Glutamatergic neuron (in vitro differentiated cells): ENCODE data around the gene SMC4. TPM values are rescaled to one million over a fixed set of nuclear protein-coding genes. Genes with fewer than 3 reads are reported as not detected.
A peak's percentile ranks its signal among the peaks of the same experiment; 100 is the strongest.
"Not testable (repeated sequence)": the region's sequence is repeated elsewhere in the genome, so short reads cannot be mapped to it uniquely, and the experiment has no call there.

Experiments used
- DNase-seq: peaks from one replicate; pipeline ENCODE4 v3.0.0; 2022
- H3K27ac Mint-ChIP-seq: one replicate; pipeline ENCODE4 v1.8.0; 2020; ENCODE audit warnings: mild to moderate bottlenecking, mixed read lengths, inconsistent platforms; ENCODE audit not compliant: unreplicated experiment
- H3K27me3 Mint-ChIP-seq: one replicate; pipeline ENCODE4 v1.8.0; 2020; ENCODE audit warnings: mild to moderate bottlenecking, moderate library complexity, mixed read lengths, inconsistent platforms; ENCODE audit not compliant: unreplicated experiment
- H3K36me3 Mint-ChIP-seq: one replicate; pipeline ENCODE4 v1.8.0; 2020; ENCODE audit warnings: mild to moderate bottlenecking, mixed read lengths, inconsistent platforms; ENCODE audit not compliant: unreplicated experiment
- H3K4me1 Mint-ChIP-seq: one replicate; pipeline ENCODE4 v1.8.0; 2020; ENCODE audit warnings: mild to moderate bottlenecking, low read depth, mixed read lengths, inconsistent platforms; ENCODE audit not compliant: unreplicated experiment
- H3K4me3 Mint-ChIP-seq: one replicate; pipeline ENCODE4 v1.8.0; 2020; ENCODE audit warnings: mild to moderate bottlenecking, mixed read lengths, inconsistent platforms; ENCODE audit not compliant: unreplicated experiment
- H3K9me3 Mint-ChIP-seq: one replicate; pipeline ENCODE4 v1.8.0; 2020; ENCODE audit warnings: mild to moderate bottlenecking, moderate library complexity, mixed read lengths, inconsistent platforms; ENCODE audit not compliant: unreplicated experiment
- long read RNA-seq: library from polyadenylated mRNA; unstranded; transcript quantifications from one replicate; pipeline ENCODE4 v2.0.0, GENCODE V29; 2020; ENCODE audit not compliant: unreplicated experiment
- total RNA-seq: library from RNA; stranded (reverse); fragmentation: NEBNext Ultra II Directional; extraction: Animal tissue kit (Norgen Biotek cat#: 25700); gene quantifications from one replicate; pipeline ENCODE4 v1.2.1, GENCODE V29; 2021; ENCODE audit not compliant: unreplicated experiment
- TF ChIP-seq, protein P1 (sequence below): fragments of 200-600 bp; sonication (generic); IDR thresholded peaks from one replicate; pipeline ENCODE4 v1.5.0; 2021; ENCODE audit not compliant: partially characterized antibody, unreplicated experiment

Gene SMC4
- 34.0 TPM for total RNA-seq
- long read RNA-seq, partial matches to known transcripts: 17 of 22 reads
- long read RNA-seq, other reads (novel, unspliced or antisense): 5 of 22 reads

DNA sequence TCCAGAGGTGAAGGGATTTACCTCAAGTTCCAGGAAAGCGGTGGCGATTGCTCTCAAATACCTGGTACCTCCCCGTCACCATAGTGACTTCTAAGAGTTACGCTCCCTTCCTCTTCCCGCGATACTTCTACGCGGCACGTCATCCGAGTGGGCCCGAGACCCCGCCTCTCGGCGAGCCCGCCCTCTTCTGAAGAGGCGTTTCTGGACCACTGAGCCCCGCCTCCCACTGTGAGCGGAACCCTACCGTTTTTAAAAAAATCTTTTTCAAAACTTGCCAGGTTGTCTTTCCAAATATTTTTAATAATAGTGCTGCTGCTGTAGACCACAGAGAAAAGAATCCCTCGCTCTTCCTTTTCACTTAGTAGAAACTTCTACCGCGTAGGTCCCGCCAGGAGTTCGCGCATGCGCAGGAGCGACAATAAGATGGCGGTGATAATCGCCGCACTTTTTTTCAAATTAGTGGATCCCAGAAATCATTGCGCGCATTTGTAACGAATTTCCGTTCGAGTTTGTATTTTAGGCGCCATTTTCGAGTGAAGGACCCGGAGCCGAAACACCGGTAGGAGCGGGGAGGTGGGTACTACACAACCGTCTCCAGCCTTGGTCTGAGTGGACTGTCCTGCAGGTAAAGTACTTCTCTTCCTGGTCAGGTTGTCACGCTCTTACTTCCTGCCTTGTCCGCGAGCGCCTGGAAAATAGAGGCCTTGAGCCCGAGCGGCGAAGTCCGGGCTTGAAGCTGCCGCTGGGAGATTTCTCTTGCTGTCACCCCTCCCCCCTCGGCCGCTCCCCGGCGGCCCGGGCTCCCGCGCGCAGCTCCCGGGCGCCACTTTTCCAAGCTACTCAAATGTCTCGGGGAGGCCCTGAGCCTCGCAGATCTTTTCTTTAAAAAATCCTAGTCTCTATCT is at the start of gene SMC4, which contains the start of gene IFT80:
SMC4 (plus strand) TSS at position 526 of the 905 bp plus-strand sequence. CDS start 1,177 bp downstream, outside the sequence.
IFT80 (minus strand) TSS at position 101 of the 905 bp plus-strand sequence. CDS start 14,625 bp downstream, outside the sequence.
- DNase-seq: peak; percentile 95
- peaks cover 5% of the 10 kb centered on the region for H3K27me3 Mint-ChIP-seq
- peaks cover 16% of the 10 kb centered on the region for H3K4me1 Mint-ChIP-seq
- TF ChIP-seq, protein P1, sequence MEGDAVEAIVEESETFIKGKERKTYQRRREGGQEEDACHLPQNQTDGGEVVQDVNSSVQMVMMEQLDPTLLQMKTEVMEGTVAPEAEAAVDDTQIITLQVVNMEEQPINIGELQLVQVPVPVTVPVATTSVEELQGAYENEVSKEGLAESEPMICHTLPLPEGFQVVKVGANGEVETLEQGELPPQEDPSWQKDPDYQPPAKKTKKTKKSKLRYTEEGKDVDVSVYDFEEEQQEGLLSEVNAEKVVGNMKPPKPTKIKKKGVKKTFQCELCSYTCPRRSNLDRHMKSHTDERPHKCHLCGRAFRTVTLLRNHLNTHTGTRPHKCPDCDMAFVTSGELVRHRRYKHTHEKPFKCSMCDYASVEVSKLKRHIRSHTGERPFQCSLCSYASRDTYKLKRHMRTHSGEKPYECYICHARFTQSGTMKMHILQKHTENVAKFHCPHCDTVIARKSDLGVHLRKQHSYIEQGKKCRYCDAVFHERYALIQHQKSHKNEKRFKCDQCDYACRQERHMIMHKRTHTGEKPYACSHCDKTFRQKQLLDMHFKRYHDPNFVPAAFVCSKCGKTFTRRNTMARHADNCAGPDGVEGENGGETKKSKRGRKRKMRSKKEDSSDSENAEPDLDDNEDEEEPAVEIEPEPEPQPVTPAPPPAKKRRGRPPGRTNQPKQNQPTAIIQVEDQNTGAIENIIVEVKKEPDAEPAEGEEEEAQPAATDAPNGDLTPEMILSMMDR: no peak
- peaks cover 14% of the 10 kb centered on the region for H3K9me3 Mint-ChIP-seq
- no peaks in the 10 kb centered on the region for H3K36me3 Mint-ChIP-seq
- peak within 1 kb of the TSS; percentile 98 for H3K4me3 Mint-ChIP-seq
- H3K27ac Mint-ChIP-seq: peak within 1 kb of the TSS; percentile 86

DNA sequence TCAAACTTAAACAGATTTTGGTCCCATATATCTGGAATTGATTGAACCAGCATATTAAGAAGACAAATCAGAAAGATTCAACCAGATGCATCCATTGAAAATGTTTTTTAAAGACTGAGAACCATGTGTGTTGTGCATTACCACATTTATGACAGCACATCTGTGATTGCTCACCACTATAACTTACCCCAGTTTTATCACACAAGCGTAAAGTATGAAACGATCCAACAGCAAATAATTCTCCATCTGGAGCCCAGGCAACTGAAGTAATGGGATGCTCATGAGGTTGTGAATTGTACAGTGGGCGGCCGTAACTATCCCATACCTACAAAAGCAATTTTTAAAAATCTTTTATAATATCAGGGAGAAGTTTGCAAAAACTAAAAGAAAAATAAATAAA is 43.6 kb upstream of the SMC4 start:
- TF ChIP-seq, protein P1: no peak
- Mint-ChIP-seq H3K9me3 (no peaks in the 10 kb centered on the region), H3K36me3 (no peaks in the 10 kb centered on the region), H3K4me3 (no peak overlapping the region), H3K27ac (no peak overlapping the region), H3K4me1 (no peaks in the 10 kb centered on the region), H3K27me3 (no peaks in the 10 kb centered on the region)
- DNase-seq: no peak

DNA sequence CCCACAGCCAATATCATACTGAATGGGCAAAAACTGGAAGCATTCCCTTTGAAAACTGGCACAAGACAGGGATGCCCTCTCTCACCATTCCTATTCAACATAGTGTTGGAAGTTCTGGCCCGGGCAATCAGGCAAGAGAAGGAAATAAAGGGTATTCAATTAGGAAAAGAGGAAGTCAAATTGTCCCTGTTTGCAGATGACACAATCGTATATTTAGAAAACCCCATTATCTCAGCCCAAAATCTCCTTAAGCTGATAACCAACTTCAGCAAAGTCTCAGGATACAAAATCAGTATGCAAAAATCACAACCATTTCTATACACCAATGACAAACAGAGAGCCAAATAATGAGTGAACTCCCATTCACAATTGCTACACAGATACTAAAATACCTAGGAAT is 36.6 kb upstream of the SMC4 start:
- H3K27me3 Mint-ChIP-seq, H3K9me3 Mint-ChIP-seq, H3K4me1 Mint-ChIP-seq, DNase-seq, H3K27ac Mint-ChIP-seq, H3K4me3 Mint-ChIP-seq, H3K36me3 Mint-ChIP-seq: not testable (repeated sequence)

DNA sequence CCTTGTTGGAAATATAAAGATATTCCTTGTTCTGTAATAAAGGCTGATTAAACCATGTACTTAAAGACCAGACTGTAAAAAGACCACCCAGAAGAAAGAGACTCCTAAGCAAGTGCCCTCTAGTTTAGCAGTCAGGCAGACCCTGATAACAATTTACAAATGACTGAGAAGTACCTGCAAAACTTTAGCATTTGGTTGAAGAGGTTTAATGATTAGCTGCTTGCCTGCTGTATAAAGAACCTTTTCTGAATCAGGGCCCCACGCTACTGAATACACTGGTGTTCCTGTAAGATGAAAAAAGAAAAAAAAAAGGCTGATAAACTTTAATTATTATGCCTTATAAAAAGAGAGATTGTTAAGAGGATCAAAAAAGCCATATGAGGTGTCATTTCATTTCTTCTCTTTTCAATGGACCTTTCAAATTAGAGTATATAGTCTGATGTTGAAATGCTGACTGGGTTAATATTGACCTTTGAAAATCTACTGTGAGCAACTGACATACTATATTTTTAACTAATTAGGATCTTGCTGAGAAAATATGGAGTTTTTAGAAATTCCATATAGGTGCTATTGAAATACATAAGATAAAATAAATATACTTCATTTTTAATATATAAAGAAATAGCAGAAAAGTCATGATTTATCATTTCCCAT is 33.5 kb upstream of the SMC4 start:
- DNase-seq: no peak
- no peaks in the 10 kb centered on the region for H3K36me3 Mint-ChIP-seq
- no peaks in the 10 kb centered on the region for H3K9me3 Mint-ChIP-seq
- TF ChIP-seq, protein P1: no peak
- H3K27ac Mint-ChIP-seq: no peak overlapping the region
- H3K4me3 Mint-ChIP-seq: no peak overlapping the region
- no peaks in the 10 kb centered on the region for H3K27me3 Mint-ChIP-seq
- no peaks in the 10 kb centered on the region for H3K4me1 Mint-ChIP-seq

DNA sequence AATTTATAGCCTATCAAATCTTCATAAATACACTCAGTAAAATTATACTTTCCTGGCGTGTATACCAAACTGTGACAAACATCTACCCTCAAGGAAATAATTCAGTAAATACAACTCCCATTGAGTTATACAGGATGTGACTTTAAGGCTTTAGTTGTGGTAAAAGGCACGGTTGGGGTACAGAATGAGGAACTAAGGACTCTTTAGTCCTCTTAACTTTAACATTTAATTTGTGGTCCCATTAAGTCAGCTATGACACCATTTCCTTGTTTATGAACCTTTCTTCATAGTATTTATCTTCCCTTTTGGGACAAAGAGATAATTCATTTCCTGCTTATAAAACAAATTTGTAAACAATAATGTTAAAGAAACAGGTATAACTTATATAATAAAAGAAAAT is 30.6 kb upstream of the SMC4 start:
- TF ChIP-seq, protein P1: no peak
- no peaks in the 10 kb centered on the region for H3K9me3 Mint-ChIP-seq
- no peaks in the 10 kb centered on the region for H3K4me1 Mint-ChIP-seq
- no peaks in the 10 kb centered on the region for H3K27me3 Mint-ChIP-seq
- DNase-seq: no peak
- H3K27ac Mint-ChIP-seq: no peak overlapping the region
- H3K36me3 Mint-ChIP-seq: no peaks in the 10 kb centered on the region
- H3K4me3 Mint-ChIP-seq: no peak overlapping the region
